Measurements from ENCODE around the gene CYP1A2. TPM values are rescaled to one million over a fixed set of nuclear protein-coding genes. Genes with fewer than 3 reads are reported as not detected.

The CYP1A2 gene
- total and polyA plus RNA-seq, 9 of the 15 experiments (the other 6 are each of a cell fraction or from before 2014, with no cell fraction given), result not detected

DNA sequence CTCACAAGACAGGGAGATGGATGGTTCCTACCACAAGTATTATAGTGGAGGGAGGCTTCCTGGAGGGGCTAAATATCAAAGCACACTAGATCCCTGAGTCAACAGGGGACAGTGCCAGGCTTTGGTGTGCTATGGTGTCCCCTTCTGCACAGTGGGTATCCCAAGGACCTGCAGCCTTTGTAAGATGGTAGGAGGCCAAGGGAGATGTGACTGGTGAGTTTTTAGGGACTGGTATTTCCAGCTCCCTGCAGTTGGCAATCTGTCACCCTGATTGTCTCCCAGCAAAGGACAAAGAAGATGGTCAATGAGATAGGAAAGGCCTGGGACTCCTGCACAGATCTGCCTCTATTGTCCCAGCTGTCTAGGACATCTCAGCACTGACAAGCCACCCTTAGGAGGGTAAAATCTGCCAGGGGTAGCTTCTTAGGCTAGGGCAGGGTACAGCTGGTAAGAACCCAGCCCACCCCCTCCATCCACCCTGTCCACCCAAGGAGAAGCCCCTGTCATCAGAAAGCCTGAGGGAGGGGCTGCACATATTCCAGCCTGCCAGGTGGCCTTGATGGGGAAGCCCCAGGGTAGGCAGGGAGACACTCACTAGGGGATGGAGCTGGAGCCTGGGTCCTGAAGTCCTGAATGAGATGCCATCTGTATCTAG lies 23.9 kb upstream of the CYP1A2 start:
- in situ Hi-C loops (cut with MboI), result no loop called here
- H3K9me3 ChIP-seq (replicated peaks; ENCODE audit: control insufficient read depth, insufficient read depth, low read depth, low read length), result no peaks in the 10 kb centered on the region
- POLR2A ChIA-PET, result interaction anchor here (0.6 to 1.3 kb wide), 4 partner anchors 17 to 504 kb away, joined by 3 read pairs; no protein-coding TSS in a partner anchor
- no peak overlapping the region for H3K4me2 ChIP-seq (ENCODE audit: insufficient read depth, low read length)
- H3K79me2 ChIP-seq (ENCODE audit: control insufficient read depth, insufficient read depth, low read length), result no peaks in the 10 kb centered on the region
- intact Hi-C loops (cut with micrococcal nuclease), result no loop called here
- no peak for FAIRE-seq
- H3K27ac ChIP-seq (ENCODE audit: extremely low read depth, low read depth, low read length), result no peak overlapping the region
- H4K20me1 ChIP-seq (replicated peaks; ENCODE audit: control insufficient read depth, insufficient read depth, low read length), result no peaks in the 10 kb centered on the region
- H3K4me1 ChIP-seq (replicated peaks in 1 of 2; ENCODE audit: control insufficient read depth in 2 of 2, insufficient read depth in 2 of 2, low read length in 2 of 2), result peaks cover 5 to 19% of the 10 kb centered on the region in 2 experiments; a peak in 2 of 5 replicates
- H2AFZ ChIP-seq (ENCODE audit: low read depth, low read length), result no peak overlapping the region
- no TSS peak for BruUV-seq (replicated peaks)
- no peaks in the 10 kb centered on the region for H3K9me1 ChIP-seq (ENCODE audit: control insufficient read depth, insufficient read depth, low read length)
- CTCF ChIA-PET (ENCODE audit: low intra/inter-chr PET ratio), result no interaction called here
- TF ChIP-seq CSDE1 (IDR thresholded peaks at IDR 0.05) (no peak), TBP (optimal IDR thresholded peaks at IDR 0.05; ENCODE audit: low read depth, low read length) (no peak), POLR2B (IDR thresholded peaks at IDR 0.05; ENCODE audit: low read depth, partially characterized antibody) (no peak), ILF3 (IDR thresholded peaks at IDR 0.05; ENCODE audit: borderline replicate concordance) (no peak), ZNF134 (CRISPR knock-in tag; conservative IDR thresholded peaks at IDR 0.05) (no peak), SREBF1 (IDR thresholded peaks at IDR 0.05; ENCODE audit: borderline replicate concordance, low read depth, low read length) (no peak), CBX1 (IDR thresholded peaks at IDR 0.05; ENCODE audit: low read depth) (no peak), RBM25 (IDR thresholded peaks at IDR 0.05; ENCODE audit: low read depth, low read length, severe bottlenecking) (no peak), KLF6 (CRISPR knock-in tag; IDR thresholded peaks at IDR 0.05; ENCODE audit: borderline replicate concordance) (no peak), ZSCAN29 (IDR thresholded peaks at IDR 0.05) (no peak), DDX20 (tag; IDR thresholded peaks at IDR 0.05; ENCODE audit: low read depth) (no peak), CHCHD3 (CRISPR knock-in tag; IDR thresholded peaks at IDR 0.05) (no peak), HNRNPLL (IDR thresholded peaks at IDR 0.05; ENCODE audit: low read depth, low read length, poor library complexity, severe bottlenecking) (no peak), MCM7 (IDR thresholded peaks at IDR 0.05) (no peak)
- TF ChIP-seq, protein P1, sequence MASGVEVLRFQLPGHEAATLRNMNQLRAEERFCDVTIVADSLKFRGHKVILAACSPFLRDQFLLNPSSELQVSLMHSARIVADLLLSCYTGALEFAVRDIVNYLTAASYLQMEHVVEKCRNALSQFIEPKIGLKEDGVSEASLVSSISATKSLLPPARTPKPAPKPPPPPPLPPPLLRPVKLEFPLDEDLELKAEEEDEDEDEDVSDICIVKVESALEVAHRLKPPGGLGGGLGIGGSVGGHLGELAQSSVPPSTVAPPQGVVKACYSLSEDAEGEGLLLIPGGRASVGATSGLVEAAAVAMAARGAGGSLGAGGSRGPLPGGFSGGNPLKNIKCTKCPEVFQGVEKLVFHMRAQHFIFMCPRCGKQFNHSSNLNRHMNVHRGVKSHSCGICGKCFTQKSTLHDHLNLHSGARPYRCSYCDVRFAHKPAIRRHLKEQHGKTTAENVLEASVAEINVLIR (CRISPR knock-in tag; IDR thresholded peaks at IDR 0.05), result no peak
- TF ChIP-seq, protein P2, sequence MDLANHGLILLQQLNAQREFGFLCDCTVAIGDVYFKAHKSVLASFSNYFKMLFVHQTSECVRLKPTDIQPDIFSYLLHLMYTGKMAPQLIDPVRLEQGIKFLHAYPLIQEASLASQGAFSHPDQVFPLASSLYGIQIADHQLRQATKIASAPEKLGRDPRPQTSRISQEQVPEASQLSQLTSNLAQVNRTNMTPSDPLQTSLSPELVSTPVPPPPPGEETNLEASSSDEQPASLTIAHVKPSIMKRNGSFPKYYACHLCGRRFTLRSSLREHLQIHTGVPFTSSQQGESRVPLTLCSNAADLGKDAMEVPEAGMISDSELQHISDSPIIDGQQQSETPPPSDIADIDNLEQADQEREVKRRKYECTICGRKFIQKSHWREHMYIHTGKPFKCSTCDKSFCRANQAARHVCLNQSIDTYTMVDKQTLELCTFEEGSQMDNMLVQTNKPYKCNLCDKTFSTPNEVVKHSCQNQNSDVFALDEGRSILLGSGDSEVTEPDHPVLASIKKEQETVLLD (IDR thresholded peaks at IDR 0.05), result no peak
- no peaks in the 10 kb centered on the region for H3K36me3 ChIP-seq (ENCODE audit: control insufficient read depth, insufficient read depth, low read length)
- no peak for ATAC-seq
- peaks cover 40 to 74% of the 10 kb centered on the region in 2 experiments for H3K27me3 ChIP-seq (ENCODE audit: control insufficient read depth in 2 of 2, insufficient read depth in 2 of 2, low read length in 2 of 2)
- DNase-seq (ENCODE audit: extremely low read depth in 1 of 4, low spot score in 3 of 4), result no peak
- H3K9ac ChIP-seq (ENCODE audit: insufficient read depth in 1 of 2, low read depth in 2 of 2, low read length in 2 of 2), result no peak overlapping the region; a peak in 1 of 4 replicates
- H3K4me3 ChIP-seq, result no peak overlapping the region

Data from K562 (cell line).